HG03571 (cell line): Measurements from ENCODE around the gene ADORA1.

Experiments
- ATAC-seq: cut with Tn5 transposase; IDR thresholded peaks from one replicate; pipeline ENCODE4 v1.9.1; 2021; ENCODE audit not compliant: unreplicated experiment

The ADORA1 gene

DNA sequence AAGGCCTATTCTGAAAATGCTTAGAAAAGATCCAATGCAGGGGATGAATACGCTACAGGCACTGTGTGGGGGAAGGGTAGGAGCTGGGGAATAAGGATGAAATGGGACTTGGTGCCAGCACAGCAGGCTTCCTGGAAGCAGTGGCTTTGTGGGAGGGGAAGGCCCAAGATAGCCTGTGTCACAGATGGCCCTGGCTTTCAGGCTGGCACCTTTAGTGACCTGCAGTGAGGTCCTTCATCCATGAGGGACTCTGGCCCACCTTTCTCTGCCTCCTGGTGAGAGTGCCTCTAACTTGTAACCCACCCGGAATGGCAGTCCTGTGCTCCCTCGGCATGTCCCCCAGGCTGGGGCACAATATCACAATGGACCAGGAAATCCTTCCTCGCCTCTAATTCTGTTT lies 58.1 kb downstream of the ADORA1 start:
- ATAC-seq, result no peak

DNA sequence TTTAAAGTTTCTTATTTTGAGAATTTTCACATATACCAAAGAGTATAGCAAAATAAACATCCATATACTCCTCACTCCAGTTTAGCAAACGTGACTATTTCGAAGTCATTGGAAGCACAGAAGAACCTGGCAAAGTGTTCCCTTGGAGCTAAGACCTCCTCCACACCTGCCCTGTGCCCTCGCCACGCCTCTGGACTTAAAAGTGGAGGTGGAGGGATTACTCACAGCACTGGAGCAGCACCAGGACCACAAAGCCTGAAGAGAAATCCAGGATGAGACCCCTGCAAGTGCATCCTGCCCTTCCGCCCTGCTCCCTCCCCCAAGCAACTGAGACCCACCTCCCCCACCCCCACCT lies 58.5 kb downstream of the ADORA1 start:
- ATAC-seq, result no peak

DNA sequence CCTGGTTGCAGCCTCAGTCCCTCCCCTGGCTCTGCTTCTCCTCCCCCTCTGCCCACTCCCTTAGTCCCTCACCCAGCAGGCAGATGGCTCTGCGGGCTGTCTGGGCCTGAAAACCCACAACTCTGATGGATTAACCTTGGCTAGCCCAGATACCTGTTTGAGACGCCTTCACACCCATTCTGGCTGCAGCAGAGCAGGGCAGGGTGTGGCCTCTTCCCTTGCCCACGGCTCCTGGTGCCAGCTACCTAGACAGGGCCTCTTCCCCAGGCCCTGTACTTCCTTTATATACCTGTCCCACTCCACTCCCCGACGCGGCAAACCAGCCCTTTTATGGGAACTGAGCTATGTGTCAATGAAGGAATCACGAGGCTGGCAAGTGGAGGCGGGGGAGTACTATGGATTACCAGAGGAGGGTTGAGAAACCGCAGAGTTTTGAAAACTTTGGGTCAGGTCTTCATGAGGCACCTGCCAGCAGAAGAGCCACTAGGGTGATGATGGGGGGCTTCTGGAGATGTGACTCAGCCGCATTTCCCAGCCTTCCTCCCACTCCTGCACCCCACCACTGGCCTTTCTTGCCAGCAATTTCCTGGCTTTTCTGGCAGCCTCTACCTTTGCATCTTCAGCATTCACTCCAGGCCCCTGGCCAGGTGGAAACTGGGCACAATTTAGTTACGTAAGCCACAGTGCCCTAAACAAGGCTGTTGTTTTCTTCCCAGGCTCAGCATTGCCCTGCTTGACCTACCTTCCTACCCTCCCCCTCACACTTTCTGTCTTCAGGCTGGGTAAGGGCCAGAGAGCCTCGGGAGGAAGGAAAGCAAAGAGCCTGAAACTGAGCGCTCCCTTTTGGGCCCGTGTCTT lies 59.1 kb downstream of the ADORA1 start, which contains the start of gene CHI3L1:
TSS of gene CHI3L1 (minus strand) at position 259 of the 858 bp plus-strand sequence. CDS start at position 178, 81 bp downstream.
- no peak for ATAC-seq

DNA sequence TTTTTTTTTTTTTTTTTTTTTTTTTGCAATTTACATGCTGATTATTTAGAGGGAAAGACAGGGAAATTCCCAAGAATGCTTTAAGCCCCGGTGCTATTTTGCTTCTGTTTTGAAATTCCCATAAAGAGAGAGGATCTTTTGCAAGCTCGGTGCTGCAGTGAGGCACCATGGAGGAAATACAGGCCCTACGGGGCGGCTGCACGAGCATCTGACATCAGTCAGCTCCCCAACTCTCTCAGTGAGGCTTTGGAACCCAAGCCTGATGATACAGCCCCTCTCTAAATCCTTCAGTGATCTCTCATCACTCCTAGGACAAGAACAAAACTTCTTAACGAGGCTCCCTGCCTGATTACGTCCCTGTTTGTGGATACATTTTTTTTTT lies 59.8 kb downstream of the ADORA1 start:
- ATAC-seq, result no peak

DNA sequence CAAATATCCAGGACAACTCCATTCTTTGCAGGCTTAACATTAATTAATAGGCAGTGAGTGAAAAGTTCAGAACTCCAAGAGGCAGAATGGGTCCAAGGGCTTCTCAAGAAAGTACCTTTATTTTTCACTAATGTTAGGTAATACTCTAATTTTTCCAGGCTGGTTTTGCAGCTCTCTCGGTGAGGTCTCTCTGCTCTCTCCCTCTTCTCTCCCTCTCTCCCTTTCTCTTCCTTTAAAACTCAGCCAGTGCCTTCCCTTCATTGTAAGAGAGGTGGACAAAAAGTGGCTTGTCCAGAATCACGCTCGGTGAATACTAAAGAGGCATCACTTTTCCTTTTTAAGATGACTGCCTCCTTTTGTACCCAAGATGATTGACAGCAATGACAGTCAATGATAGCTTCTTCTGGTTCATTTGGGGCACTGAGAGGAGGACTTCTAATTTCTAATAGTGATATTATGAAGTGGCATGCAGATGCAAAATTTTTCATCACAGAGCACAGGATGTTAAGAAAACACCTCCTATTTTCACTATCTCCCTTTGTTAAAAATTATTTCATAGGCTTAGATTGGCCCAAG lies 60.3 kb downstream of the ADORA1 start:
- ATAC-seq, result no peak

DNA sequence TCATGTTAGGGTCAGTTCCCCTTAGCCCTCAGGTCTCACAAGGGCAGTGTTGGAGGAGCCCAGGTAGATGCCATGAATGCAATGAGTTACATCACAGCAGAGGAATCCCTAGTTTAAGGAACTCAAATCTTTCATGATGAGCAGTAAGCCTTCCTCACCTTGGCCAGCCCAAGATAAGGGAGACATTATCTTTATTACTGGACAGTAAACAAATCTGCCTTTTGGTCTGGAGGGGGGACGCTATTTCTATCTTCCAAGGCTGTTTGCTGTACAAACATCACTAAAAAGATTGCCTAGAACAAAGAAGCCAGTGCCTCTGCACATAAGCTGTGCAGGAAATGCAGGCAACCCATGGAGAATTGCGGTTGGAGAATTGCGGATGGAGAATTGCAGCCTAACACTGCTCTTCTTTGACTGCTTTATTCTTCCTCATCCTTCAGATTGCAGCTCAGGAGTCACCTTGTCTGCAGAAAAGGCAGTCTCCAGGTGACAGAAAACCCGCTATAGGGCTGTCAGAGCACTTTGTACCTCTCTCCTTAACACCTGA lies 61.2 kb downstream of the ADORA1 start:
- no peak for ATAC-seq

DNA sequence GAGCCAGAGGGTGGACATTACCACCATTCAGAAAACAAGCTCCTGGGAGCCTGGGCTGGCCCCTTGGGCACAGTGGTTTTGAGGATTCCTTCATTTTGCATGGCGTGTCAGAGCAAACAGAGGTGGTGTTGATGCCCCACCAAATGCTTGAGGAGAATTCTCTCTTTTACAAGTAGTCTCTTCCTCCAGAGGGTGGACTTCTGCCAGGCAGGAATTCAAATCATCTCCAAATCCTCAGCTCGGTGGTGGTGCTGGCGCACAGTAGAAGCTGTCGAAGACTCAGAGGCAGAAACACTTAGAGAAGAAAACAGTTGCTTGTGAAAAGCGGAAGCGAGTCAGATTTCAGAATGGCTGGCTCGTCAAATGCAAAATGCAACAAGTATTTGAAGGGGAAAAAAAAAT lies 62.4 kb downstream of the ADORA1 start:
- ATAC-seq, result no peak

DNA sequence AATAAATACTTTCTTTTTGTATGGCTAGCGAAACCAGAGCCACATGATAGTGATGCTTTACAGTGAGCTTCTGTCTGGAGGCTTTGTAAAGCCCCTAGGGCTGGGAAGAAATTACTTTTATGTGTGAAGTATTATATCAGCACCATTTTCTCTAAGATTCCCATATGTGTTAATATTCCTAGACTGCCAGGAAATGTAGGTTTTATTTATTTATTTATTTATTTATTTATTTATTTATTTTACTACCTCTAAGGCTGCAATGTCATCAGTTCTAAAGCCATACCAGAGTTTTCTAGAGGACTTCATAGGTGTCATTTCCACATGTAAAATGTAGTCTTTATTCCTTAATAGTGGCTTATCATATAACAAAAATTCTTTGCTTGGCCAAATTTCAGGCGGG lies 63.4 kb downstream of the ADORA1 start:
- ATAC-seq, result no peak

DNA sequence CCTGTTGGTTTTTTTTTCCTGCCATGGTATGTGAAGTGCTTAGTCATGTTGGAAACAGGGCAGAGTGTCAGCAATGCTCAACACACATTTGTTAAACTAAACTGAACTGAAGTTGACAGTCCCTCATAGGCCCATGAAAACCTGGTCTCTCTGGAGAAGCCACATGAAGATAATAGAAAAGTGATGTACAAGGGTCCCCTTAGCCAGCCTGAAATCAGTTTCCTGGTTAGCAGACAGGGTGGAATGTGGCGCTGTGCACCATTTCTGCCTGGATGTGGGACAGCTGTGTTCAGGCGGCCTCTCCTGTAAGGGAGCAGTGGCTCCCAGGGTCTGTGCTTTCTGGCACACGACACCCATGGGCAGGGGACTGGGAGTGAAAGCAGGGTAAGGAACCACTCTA lies 68.8 kb downstream of the ADORA1 start:
- ATAC-seq, result no peak

DNA sequence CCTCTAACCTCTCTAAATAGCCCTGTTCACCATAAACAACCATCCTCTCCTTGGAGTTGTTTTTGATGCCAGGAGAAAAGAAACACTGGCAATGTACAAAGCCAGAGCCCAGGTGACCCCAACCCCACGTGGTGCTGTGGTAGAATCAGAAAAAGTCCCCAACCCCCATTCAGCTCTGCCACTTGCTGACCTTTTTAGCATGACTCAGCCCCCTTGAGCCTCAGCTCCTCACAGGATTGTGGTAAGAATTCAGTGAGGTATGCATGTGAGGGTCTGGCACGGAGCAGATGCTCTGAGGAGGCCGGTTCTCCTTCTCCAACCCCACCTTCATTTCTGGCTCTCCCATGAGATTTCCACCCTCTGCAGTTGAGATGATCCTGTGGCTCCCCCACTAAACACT lies 70.1 kb downstream of the ADORA1 start:
- no peak for ATAC-seq

DNA sequence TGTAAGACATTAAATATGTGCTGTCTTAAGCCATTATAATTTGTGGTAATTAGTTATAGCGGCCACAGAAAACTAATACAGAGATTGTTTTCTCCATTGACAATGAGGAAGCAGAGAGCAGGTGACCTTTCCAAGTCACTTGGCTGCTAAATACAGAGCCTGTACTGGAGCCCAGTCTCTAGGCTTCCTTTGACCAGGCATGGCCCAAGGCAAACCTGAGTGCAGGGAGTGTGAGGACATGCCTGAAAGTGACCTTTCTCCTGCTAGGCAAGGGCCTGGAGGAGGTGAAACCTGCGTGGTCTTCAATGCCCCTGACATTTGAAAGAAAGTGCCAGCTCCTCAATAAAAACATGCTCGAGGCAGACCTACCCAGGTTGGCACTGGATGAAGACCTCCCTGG lies 71.5 kb downstream of the ADORA1 start:
- ATAC-seq, result no peak

DNA sequence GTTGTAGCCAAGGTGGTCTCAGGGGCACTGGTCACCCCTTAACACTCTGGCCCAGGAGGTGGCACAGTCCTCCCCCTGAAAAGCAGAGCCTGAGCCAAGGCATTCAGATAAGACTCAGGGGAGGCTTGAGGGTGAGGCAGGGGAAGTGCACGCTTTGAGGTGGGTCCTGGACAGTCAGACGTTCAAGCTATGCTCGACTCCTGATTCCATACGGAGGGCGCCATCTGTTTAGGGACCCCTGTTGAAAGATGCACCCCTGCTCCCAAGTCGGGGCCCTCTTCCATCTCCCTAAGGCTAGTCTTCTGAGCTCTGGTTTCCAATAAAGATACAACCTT lies 71.9 kb downstream of the ADORA1 start:
- no peak for ATAC-seq

DNA sequence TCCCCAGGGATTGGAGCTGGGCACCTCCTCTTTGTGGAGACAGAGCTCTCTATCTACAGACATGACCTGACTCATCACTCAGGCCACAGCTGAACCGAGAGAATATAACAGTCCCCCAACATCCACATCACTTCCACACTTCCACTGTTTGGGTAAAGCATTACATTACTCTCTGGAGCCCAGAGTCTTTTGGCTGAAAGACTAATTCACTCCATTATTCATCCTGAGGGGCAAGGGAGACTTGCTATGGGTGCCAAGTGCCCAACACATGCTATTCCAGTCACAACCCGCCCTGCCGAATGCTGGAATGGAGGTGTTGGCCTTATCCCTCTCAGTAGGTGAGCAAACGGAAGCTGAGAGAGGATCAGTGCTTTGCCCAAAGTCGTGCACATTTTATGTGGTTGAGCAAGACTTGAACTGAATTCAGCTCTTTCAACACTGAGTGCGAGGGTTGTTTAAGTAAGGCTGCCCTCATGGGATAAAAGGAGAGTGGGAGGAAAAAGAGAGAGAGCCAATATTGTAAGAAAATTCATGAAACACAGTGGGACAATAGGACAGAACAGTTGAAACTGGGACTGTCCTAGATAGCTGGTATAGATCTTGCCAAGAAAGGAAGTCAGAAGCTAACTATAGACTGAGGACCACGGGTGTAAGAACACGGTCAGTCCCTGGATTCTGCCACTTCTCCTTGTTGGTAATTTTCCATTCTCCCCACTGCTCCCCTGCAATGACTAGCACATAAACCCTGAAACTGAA lies 72.5 kb downstream of the ADORA1 start:
- no peak for ATAC-seq

DNA sequence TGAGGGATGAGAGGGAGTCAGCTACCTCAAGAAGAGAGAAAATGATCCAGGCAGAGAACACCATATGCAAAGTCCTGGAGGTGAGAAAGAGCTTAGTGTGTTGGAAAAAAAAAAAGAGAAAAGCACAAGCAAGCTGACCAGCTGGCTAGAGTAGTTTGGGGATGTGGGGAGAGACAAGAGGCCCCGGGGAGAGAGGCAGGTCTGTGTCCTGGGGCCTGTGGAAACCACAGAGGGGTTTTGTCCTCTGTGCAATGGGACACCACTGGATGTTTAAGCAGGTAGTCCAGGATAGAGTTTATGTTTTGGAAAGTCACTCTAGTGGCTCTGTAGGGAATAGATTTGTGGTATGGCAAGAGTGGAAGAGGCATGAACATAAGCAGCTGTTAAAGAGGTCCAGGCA lies 73.4 kb downstream of the ADORA1 start:
- ATAC-seq, result no peak

DNA sequence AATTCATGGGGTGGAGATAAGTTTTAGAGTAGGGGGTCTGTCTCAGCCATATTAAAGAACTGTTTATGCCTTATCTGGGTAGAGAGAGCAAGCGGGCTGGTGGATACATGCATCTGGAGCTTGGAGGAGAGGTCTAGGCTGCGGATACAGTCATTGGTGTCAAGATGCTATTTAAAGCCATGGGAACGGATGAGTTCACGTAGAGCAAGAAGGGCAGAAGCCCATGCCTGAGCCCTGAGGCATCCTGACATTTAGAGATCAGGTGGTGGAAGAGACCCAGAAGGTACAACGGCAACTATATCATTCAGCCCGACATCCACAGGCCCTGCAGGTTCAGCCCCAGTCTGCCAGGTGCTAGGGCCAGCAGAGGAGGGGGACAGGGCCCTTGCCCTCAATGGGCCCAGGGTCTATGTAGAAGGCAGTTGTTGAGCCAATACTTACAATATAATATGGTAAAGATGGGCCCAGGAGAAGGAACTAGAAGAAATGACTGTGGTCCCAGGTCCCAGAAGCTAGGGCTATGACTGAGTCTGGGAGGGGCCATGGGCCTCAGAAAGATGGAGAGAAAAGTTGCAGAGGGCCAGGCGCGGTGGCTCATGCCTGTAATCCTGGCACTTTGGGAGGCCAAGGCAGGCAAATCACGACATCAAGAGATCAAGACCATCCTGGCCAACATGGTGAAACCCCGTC lies 74.1 kb downstream of the ADORA1 start:
- ATAC-seq, result no peak

DNA sequence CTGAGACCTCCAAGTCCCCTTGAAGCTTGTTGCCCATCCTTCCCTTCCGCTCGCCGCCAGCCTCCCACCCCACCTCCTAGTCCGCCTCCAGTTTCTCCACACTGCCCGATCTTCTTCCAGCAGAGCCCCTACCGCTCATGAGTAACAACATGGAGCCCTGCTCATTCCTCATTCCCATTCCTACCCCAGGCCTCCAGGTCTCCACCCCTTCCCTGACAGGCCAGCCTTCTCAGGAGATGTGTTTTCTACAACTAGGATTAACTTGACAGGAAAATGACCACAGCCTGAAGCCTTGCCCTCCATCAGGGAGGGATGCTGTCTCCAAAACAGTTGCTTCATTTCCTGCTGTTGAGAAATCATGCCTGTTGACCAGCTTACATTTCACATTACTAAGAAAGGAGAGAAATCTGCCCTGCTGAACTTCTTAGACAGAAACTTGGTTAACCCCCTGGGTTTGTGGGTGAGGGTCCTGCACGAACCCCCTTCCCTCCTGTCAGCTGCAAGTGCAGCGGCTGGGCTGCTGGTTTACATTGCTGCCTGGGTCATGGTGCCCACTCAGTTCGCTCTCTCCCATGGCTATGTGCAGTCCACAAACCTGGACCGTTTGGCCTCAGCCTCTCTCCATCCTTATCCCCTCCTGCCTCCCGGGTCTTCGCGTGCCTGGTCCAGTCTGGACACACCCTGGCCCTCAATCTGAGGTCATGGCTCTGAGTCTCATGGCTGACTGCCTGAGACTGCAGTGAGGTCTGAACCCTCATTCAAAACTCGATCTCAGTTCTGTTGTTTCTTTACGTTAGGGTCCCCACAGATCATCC lies 75.1 kb downstream of the ADORA1 start:
- ATAC-seq, result no peak

DNA sequence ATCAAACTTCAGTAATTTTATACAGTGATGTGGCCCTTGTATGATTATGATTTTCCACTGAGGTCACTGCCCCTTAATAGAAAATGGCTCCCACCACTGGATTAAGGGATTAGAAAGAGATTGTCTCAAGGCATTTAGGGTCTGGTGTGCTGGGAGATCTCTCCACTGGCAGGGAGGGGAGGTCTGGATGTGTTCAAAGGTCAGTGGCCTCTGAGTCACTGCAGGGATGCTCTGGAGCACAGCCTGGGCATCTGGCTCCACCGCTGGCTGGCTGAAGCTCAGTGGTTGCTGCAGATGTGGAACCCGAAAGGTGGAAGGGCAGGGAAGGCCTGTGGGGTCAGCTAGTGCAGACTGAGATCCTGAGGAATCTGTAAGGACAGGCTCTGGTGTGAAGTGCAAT lies 77.2 kb downstream of the ADORA1 start:
- no peak for ATAC-seq

DNA sequence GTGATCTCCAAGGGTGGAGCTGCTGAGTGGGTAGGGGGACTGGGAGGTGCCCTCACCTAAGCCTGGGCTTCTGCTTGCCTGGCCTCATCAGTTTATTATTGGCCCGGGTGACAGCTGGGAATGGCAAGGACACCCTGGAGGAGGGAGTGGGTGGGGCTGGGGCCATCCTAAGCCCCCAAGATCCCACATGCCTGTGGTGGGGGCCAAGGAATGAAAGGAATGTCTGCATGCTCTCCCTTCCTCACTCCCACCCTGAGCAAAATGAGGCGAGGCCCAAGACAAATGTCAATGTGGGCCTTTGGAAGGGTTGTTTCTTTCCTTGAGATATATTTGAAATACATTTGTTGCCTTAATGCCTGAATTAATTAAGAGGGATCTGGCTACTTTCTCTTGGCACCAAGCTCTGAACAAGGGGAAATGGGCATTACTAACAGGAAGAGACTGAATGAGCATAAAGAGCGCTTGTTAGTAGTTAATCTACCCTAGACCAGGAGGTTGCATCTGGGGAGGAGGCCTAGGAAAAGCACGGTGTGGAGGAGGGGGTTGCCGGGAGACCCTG lies 78.7 kb downstream of the ADORA1 start:
- no peak for ATAC-seq

DNA sequence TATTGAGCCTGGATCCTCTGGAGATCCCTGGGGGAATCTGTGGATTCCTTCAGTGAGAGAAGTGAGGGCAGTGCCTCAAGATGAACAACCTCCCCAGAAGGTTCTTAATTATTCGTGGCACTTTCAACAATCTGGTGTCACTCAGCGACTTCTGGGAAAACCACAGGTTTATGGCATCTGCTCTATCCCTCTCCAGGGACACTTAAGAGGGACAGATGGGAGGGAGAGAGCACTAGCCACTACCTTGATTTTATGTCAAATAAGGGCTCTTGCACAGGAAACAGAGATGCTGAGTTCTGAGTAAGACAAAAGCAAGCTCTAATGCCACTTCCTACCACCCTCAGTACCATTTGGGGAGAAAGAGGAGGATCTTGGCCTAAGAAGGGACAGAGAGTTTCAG lies 80.2 kb downstream of the ADORA1 start:
- no peak for ATAC-seq

DNA sequence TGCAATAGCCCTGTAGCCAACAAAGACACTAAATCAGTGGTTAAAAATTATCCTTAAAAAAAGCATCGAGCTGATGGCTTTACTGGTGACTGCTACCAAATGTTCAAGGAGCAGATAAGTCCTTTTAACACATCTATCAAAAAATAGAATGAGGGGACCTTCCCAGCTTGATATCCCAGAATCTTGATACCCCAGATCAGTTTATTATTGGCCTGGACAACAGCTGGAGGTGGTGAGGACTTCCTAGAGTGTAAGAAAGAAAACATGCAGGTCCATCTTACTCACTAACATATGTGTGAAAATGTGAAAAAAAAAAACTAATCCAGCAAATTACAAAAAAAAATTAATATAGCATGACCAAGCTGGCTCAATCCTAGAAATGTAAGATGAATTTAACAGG lies 80.7 kb downstream of the ADORA1 start:
- ATAC-seq, result no peak
